ENCODE results near the gene SCN3B.

DNA sequence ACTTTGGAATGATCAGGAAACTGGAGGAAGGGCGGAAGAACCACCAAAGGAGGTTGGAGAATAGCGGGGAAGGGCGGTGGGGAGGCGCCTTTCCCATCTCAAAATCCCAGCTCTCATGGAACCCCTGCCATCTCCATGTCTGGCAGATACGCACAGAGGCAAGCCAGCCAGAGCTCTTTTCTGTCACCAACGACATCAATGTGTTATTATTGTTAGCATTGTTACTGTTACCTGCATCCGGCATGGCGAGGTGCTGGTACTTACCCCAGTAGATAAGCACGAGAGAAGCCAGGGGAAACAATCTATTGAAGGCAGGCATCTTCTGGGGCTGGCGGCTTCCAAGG is 969 bp downstream of the SCN3B start:
- no peak for TF ChIP-seq POLR2A (IDR thresholded peaks at IDR 0.05; ENCODE audit: low read length)
- TF ChIP-seq GATA1 (IDR thresholded peaks at IDR 0.05; ENCODE audit: low read depth, low read length), result no peak

Data from erythroblast (primary cell).